ENCODE measurements around the gene MATN1.

The MATN1 gene

DNA sequence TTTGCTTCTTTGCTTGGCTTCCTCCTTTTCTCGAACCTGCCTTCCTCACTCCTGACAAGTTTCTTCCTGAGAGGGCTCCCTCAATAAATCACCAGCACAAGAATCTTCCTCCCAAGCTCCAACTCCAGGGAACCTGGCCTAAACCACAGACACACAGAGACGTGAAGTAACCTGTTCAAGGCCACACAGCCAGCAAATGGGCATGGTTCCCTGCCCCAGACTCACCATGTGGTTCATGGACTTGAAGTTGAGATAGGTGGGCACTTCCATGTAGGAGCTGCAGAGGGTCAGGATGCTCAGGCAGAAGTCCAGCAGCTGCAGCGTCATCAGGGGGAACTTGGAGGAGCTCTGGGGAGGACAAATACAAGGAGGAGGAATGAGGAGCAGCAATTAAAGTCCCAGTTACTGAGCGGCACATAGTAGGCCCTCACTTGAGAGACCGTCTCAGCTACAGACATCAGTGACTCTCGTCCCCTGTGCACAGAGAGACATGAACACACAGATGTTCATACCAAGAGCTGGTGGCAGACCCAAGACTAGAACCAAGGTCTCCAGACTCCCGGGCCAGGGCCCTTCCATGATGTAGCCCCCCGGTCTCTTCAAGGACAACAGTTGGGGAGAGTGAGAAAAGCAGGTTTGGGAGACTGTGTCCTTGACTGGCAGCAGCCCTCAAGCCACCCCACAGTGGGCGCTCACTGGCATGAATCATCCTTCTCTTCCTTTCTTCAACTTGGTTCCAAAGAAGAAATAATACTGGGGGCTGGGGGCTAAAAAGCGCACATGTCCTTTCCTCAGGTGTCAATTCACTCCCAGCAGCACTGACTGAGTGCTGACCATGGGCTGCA, 15.6 kb upstream of the MATN1 start:
- H2AFZ ChIP-seq (ENCODE audit: low read length) = no peak overlapping the region
- H3K4me1 ChIP-seq (ENCODE audit: insufficient read depth, low read length, poor library complexity, severe bottlenecking) = peaks cover 10% of the 10 kb centered on the region
- peaks cover 87% of the 10 kb centered on the region; the same call in 1 of the 2 replicates for H3K36me3 ChIP-seq (ENCODE audit: insufficient read depth, low read length)
- H3K4me3 ChIP-seq (ENCODE audit: low read length, poor library complexity, severe bottlenecking) = no peak overlapping the region
- no peaks in the 10 kb centered on the region for H3K9me2 ChIP-seq (replicated peaks; ENCODE audit: low read depth, low read length)
- H3K4me2 ChIP-seq (ENCODE audit: low read depth, low read length, poor library complexity, severe bottlenecking) = no peak overlapping the region
- TF ChIP-seq, protein P1, sequence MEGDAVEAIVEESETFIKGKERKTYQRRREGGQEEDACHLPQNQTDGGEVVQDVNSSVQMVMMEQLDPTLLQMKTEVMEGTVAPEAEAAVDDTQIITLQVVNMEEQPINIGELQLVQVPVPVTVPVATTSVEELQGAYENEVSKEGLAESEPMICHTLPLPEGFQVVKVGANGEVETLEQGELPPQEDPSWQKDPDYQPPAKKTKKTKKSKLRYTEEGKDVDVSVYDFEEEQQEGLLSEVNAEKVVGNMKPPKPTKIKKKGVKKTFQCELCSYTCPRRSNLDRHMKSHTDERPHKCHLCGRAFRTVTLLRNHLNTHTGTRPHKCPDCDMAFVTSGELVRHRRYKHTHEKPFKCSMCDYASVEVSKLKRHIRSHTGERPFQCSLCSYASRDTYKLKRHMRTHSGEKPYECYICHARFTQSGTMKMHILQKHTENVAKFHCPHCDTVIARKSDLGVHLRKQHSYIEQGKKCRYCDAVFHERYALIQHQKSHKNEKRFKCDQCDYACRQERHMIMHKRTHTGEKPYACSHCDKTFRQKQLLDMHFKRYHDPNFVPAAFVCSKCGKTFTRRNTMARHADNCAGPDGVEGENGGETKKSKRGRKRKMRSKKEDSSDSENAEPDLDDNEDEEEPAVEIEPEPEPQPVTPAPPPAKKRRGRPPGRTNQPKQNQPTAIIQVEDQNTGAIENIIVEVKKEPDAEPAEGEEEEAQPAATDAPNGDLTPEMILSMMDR (conservative IDR thresholded peaks at IDR 0.05; ENCODE audit: low read length) = no peak
- TF ChIP-seq EZH2phosphoT487 (IDR thresholded peaks at IDR 0.05; ENCODE audit: borderline replicate concordance) = no peak
- no peaks in the 10 kb centered on the region for H3K27me3 ChIP-seq (ENCODE audit: insufficient read depth, low read length, poor library complexity, severe bottlenecking)
- no peaks in the 10 kb centered on the region for H3F3A ChIP-seq (ENCODE audit: low read depth)
- no peaks in the 10 kb centered on the region for H3K9me3 ChIP-seq (ENCODE audit: insufficient read depth, low read depth, low read length)
- H3K9ac ChIP-seq (ENCODE audit: low read depth, low read length, poor library complexity, severe bottlenecking) = no peak overlapping the region
- peaks cover 39% of the 10 kb centered on the region for H4K20me1 ChIP-seq (ENCODE audit: insufficient read depth, low read length, poor library complexity, severe bottlenecking)
- H3K79me2 ChIP-seq (ENCODE audit: insufficient read depth, low read length) = peaks cover 31% of the 10 kb centered on the region

DNA sequence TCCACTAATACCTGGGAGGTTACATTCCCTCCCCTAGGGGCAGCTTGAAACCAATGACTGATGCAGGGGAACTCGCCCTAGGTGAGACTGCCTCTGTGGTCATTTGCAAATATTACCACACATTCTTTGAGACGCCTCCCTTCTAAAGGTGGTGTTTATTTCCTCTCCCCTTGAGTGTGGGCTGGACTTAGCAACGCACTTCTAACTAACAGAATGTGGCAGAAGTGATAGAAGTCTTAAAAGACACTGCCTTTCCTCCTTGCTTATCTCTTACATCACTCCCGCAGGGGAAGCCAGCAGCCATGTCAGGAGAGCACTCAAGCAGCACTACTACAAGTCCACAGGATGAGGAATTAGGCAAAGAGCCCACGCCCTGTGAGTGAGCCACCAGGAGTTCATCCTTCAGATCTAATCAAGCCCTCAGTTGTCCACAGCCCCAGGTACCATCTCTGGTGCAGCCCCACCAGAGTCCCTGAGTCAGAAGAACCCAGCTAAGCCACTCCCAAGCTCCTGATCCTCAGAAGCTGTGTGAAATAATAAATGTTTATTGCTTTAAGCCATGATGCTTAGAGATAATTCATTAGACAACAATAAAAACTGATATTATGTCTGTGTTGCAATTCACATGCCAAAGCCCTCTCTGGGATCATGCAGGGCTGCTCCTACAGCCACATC, 14.8 kb upstream of the MATN1 start:
- Histone ChIP-seq H4K20me1 (ENCODE audit: insufficient read depth, low read length, poor library complexity, severe bottlenecking) (peaks cover 35% of the 10 kb centered on the region), H3K4me1 (ENCODE audit: insufficient read depth, low read length, poor library complexity, severe bottlenecking) (peaks cover 6% of the 10 kb centered on the region), H3K4me3 (ENCODE audit: low read length, poor library complexity, severe bottlenecking) (no peak overlapping the region), H3K4me2 (ENCODE audit: low read depth, low read length, poor library complexity, severe bottlenecking) (no peak overlapping the region), H3F3A (ENCODE audit: low read depth) (0 out of 2 replicates have a peak, but pooled peaks cover under 1% of the 10 kb centered on the region), H3K9ac (ENCODE audit: low read depth, low read length, poor library complexity, severe bottlenecking) (no peak overlapping the region), H2AFZ (ENCODE audit: low read length) (no peak overlapping the region), H3K9me2 (replicated peaks; ENCODE audit: low read depth, low read length) (no peaks in the 10 kb centered on the region), H3K79me2 (ENCODE audit: insufficient read depth, low read length) (peaks cover 28% of the 10 kb centered on the region), H3K9me3 (ENCODE audit: insufficient read depth, low read depth, low read length) (no peaks in the 10 kb centered on the region), H3K27me3 (ENCODE audit: insufficient read depth, low read length, poor library complexity, severe bottlenecking) (no peaks in the 10 kb centered on the region), H3K36me3 (ENCODE audit: insufficient read depth, low read length) (peaks cover 95% of the 10 kb centered on the region)
- TF ChIP-seq EZH2phosphoT487 (IDR thresholded peaks at IDR 0.05; ENCODE audit: borderline replicate concordance) = no peak
- TF ChIP-seq, protein P1 (conservative IDR thresholded peaks at IDR 0.05; ENCODE audit: low read length) = no peak

DNA sequence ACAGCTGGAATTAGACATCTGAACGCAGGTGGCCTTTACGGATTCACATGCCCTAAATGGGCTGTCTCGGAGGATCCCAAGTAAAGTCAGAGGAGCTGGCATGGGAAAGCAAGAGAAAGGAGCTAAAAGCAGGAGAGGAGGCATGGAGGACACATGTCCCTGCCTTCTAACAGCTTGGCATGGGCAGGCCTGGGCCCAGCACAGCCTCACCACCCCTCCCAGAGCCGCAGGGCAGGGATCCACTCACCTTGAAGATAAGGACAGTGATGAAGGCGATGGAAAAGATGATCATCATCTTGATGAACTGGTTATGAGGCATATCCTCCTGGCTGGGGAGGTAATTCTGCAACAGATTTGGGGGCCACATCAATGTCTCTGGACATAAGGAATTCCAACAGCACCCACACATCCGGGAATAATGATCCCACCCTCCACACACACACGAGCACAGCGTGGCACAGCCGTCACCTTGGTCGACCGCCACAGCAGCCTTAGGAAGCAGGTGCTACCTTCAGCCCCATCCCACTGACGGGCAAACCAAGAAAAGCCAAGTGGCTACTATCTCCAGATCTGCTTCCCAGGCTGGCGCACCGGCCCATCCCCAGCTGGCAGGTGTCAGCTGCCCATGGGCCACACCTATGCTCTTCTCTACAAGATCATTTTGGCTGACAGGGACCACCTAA, 14.1 kb upstream of the MATN1 start:
- no peak overlapping the region for H2AFZ ChIP-seq (ENCODE audit: low read length)
- H3K36me3 ChIP-seq (ENCODE audit: insufficient read depth, low read length) = peaks cover 99% of the 10 kb centered on the region
- no peaks in the 10 kb centered on the region for H3K9me2 ChIP-seq (replicated peaks; ENCODE audit: low read depth, low read length)
- H3F3A ChIP-seq (ENCODE audit: low read depth) = peaks cover 6% of the 10 kb centered on the region; the same call in 1 of the 2 replicates
- H3K79me2 ChIP-seq (ENCODE audit: insufficient read depth, low read length) = peaks cover 21% of the 10 kb centered on the region
- no peak overlapping the region for H3K9ac ChIP-seq (ENCODE audit: low read depth, low read length, poor library complexity, severe bottlenecking)
- H3K4me3 ChIP-seq (ENCODE audit: low read length, poor library complexity, severe bottlenecking) = no peak overlapping the region
- no peaks in the 10 kb centered on the region for H3K9me3 ChIP-seq (ENCODE audit: insufficient read depth, low read depth, low read length)
- no peak for TF ChIP-seq EZH2phosphoT487 (IDR thresholded peaks at IDR 0.05; ENCODE audit: borderline replicate concordance)
- TF ChIP-seq, protein P1 (conservative IDR thresholded peaks at IDR 0.05; ENCODE audit: low read length) = no peak
- H3K4me1 ChIP-seq (ENCODE audit: insufficient read depth, low read length, poor library complexity, severe bottlenecking) = no peaks in the 10 kb centered on the region
- H3K4me2 ChIP-seq (ENCODE audit: low read depth, low read length, poor library complexity, severe bottlenecking) = no peak overlapping the region
- H3K27me3 ChIP-seq (ENCODE audit: insufficient read depth, low read length, poor library complexity, severe bottlenecking) = no peaks in the 10 kb centered on the region
- peaks cover 28% of the 10 kb centered on the region for H4K20me1 ChIP-seq (ENCODE audit: insufficient read depth, low read length, poor library complexity, severe bottlenecking)

Data from Loucy (cell line).